ENCODE measurements around the gene NSRP1. TPM values are rescaled to one million over a fixed set of nuclear protein-coding genes. Genes with fewer than 3 reads are reported as not detected.
A peak's percentile ranks its signal among the peaks of the same experiment; 100 is the strongest.

Gene NSRP1
- total and polyA plus RNA-seq, 7 donors: 18.0 to 47.6 (median 30.4) TPM

GRCh38 chr17:30158896-30159625 is 42.4 kb downstream of the NSRP1 start:
- TF ChIP-seq EP300 (IDR thresholded peaks at IDR 0.05) (no peak), POLR2A (IDR thresholded peaks at IDR 0.05) (no peak), CTCF (IDR thresholded peaks at IDR 0.05) (no peak), POLR2AphosphoS5 (IDR thresholded peaks at IDR 0.05) (no peak)
- Histone ChIP-seq H3K4me3 (no peak overlapping the region), H3K9me3 (no peaks in the 10 kb centered on the region), H3K36me3 (peaks cover 0 to 23% (median 0%) of the 10 kb centered on the region in 4 donors), H3K4me1 (peaks cover 0 to 18% (median 15%) of the 10 kb centered on the region in 4 donors), H3K27ac (no peak overlapping the region), H3K27me3 (no peaks in the 10 kb centered on the region)
- intact Hi-C loops (cut with DNase I): no loop called here
- 85 to 94% methylated on average over 3 of the region's 3 CpGs for WGBS, 2 donors
- no peak for DNase-seq

DNA sequence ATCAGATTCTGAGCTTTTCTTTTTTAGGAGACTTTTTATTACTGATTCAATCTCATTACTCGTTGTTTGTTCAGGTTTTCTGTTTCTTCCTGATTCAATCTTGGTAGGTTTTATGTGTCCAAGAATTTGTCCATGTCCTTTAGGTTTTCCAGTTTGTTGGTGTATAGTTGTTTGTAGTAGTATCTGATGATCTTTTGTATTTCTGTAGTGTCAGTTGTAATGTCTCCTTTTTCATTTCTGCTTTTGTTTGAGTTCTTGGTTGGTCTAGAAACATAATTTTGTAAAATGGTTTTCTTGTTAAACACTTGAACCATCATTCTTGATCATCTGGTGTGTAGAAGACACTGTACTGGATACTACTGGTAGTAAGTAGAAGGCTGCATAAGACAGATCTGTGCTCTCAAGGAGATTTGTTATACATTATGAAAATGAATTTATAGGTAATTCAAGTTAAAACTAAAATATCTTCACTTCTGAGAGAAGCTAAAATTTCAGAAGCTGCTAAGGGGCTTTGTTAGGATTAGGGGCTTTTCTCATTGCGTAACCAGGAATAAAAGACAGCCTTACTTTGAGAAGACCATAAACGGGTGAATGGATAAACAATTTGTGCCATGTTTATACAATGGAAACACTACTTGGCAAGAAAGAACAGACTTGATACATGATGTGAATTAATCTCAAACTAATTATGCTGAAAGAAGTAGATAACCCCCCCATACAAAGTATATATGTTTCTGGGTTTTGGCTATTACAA is 44.0 kb downstream of the NSRP1 start:
- peaks cover 0 to 18% (median 15%) of the 10 kb centered on the region in 4 donors for H3K4me1 ChIP-seq
- no peaks in the 10 kb centered on the region for H3K9me3 ChIP-seq
- DNase-seq: no peak
- H3K36me3 ChIP-seq: peaks cover 0 to 28% (median 0%) of the 10 kb centered on the region in 4 donors
- intact Hi-C loops (cut with DNase I): no loop called here
- TF ChIP-seq EP300 (IDR thresholded peaks at IDR 0.05) (no peak), CTCF (IDR thresholded peaks at IDR 0.05) (no peak), POLR2A (IDR thresholded peaks at IDR 0.05) (no peak), POLR2AphosphoS5 (IDR thresholded peaks at IDR 0.05) (no peak)
- H3K27ac ChIP-seq: no peak overlapping the region
- no peak overlapping the region for H3K4me3 ChIP-seq
- H3K27me3 ChIP-seq: no peaks in the 10 kb centered on the region
- 79 to 83% methylated on average over 3 of the region's 3 CpGs for WGBS, 2 donors

DNA sequence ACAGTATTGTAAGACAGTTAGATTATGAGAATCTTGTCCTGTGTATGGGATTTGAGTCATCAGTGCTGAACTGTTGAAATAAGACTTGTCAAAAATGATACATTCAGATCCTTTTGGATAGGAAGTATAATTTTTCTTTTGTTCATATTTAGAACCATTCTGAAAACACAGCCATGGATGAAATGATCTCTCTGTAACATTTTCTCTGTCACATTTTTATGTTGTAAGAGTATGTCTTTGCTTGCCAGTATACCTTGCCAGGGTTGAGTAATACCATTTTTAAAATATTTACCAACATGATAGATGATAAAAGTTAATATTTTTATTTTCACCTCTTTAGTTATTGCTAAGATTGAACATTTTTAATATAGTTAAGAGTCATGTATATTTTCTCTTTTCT is 45.0 kb downstream of the NSRP1 start:
- TF ChIP-seq POLR2A (IDR thresholded peaks at IDR 0.05): no peak
- TF ChIP-seq POLR2AphosphoS5 (IDR thresholded peaks at IDR 0.05): no peak
- TF ChIP-seq EP300 (IDR thresholded peaks at IDR 0.05): no peak
- TF ChIP-seq CTCF (IDR thresholded peaks at IDR 0.05): no peak
- H3K27ac ChIP-seq: peak overlapping the region in 1 of 4 donors; percentile 47
- H3K9me3 ChIP-seq: no peaks in the 10 kb centered on the region
- no peak for DNase-seq
- intact Hi-C loops (cut with DNase I): no loop called here
- no peak overlapping the region for H3K4me3 ChIP-seq
- H3K36me3 ChIP-seq: peaks cover 0 to 26% (median 0%) of the 10 kb centered on the region in 4 donors
- H3K4me1 ChIP-seq: peaks cover 0 to 25% (median 15%) of the 10 kb centered on the region in 4 donors
- no peaks in the 10 kb centered on the region for H3K27me3 ChIP-seq

GRCh38 chr17:30164531-30164930 is 47.9 kb downstream of the NSRP1 start:
- Histone ChIP-seq H3K27ac (no peak overlapping the region), H3K4me1 (peaks cover 0 to 25% (median 15%) of the 10 kb centered on the region in 4 donors), H3K4me3 (no peak overlapping the region), H3K27me3 (no peaks in the 10 kb centered on the region), H3K9me3 (no peaks in the 10 kb centered on the region), H3K36me3 (peaks cover 0 to 18% (median 0%) of the 10 kb centered on the region in 4 donors)
- 96 to 97% methylated on average over 4 of the region's 4 CpGs for WGBS, 2 donors
- no peak for DNase-seq
- intact Hi-C loops (cut with DNase I): no loop called here
- no peak for TF ChIP-seq POLR2AphosphoS5 (IDR thresholded peaks at IDR 0.05)
- no peak for TF ChIP-seq EP300 (IDR thresholded peaks at IDR 0.05)
- TF ChIP-seq POLR2A (IDR thresholded peaks at IDR 0.05): no peak
- no peak for TF ChIP-seq CTCF (IDR thresholded peaks at IDR 0.05)
